ENCODE data around the gene BSPRY.

BSPRY gene

GRCh38 chr9:113409883-113410206 lies 60.5 kb downstream of the BSPRY start:
- TF ChIP-seq MAX (IDR thresholded peaks at IDR 0.05) (no peak), TEAD4 (IDR thresholded peaks at IDR 0.05) (no peak), TCF12 (IDR thresholded peaks at IDR 0.05; ENCODE audit: low read depth) (no peak; the same call in 1 of the 2 replicates), RAD21 (IDR thresholded peaks at IDR 0.05; ENCODE audit: low read depth) (no peak), YY1 (IDR thresholded peaks at IDR 0.05; ENCODE audit: low read depth) (no peak), REST (IDR thresholded peaks at IDR 0.05; ENCODE audit: low read depth) (no peak), USF1 (IDR thresholded peaks at IDR 0.05) (no peak), CEBPB (IDR thresholded peaks at IDR 0.05) (no peak), CREB1 (IDR thresholded peaks at IDR 0.05; ENCODE audit: low read depth) (no peak), NFIC (IDR thresholded peaks at IDR 0.05) (no peak; the same call in 1 of the 2 replicates), FOXM1 (IDR thresholded peaks at IDR 0.05; ENCODE audit: borderline replicate concordance, low read depth) (no peak), ZBTB7A (IDR thresholded peaks at IDR 0.05; ENCODE audit: low read depth) (no peak)

GRCh38 chr9:113410207-113410864 lies 61.0 kb downstream of the BSPRY start, which contains the start of the genes C9orf43 and POLE3:
C9orf43 (plus strand) TSS chr9:113410747; CDS start chr9:113413494, 2,747 bp downstream.
POLE3 (minus strand) TSS chr9:113410675; CDS start chr9:113410293, 382 bp downstream.
- peak; percentile 67 for TF ChIP-seq TAF1 (IDR thresholded peaks at IDR 0.05; ENCODE audit: low read depth)
- no peak for TF ChIP-seq REST (IDR thresholded peaks at IDR 0.05; ENCODE audit: low read depth)
- TF ChIP-seq CREB1 (IDR thresholded peaks at IDR 0.05; ENCODE audit: low read depth), result no peak; the same call in 1 of the 2 replicates
- no peak; the same call in 1 of the 2 replicates for TF ChIP-seq FOXM1 (IDR thresholded peaks at IDR 0.05; ENCODE audit: borderline replicate concordance, low read depth)
- TF ChIP-seq TEAD4 (IDR thresholded peaks at IDR 0.05), result peak; percentile 37
- 0 out of 2 replicates have a peak, but pooled peaks have one; percentile 16 for TF ChIP-seq NFIC (IDR thresholded peaks at IDR 0.05)
- peak; percentile 94 for TF ChIP-seq EGR1 (IDR thresholded peaks at IDR 0.05)
- no peak; the same call in none of the 2 replicates for TF ChIP-seq TCF12 (IDR thresholded peaks at IDR 0.05; ENCODE audit: low read depth)
- no peak for TF ChIP-seq RAD21 (IDR thresholded peaks at IDR 0.05; ENCODE audit: low read depth)
- TF ChIP-seq MAX (IDR thresholded peaks at IDR 0.05), result peak; percentile 97
- peak; percentile 97 for TF ChIP-seq USF1 (IDR thresholded peaks at IDR 0.05)
- 0 out of 2 replicates have a peak, but pooled peaks have one; percentile 10 for TF ChIP-seq CEBPB (IDR thresholded peaks at IDR 0.05)
- TF ChIP-seq YY1 (IDR thresholded peaks at IDR 0.05; ENCODE audit: low read depth), result peak; percentile 81
- TF ChIP-seq ZBTB7A (IDR thresholded peaks at IDR 0.05; ENCODE audit: low read depth), result 0 out of 2 replicates have a peak, but pooled peaks have one; percentile 27
- TF ChIP-seq EP300 (IDR thresholded peaks at IDR 0.05; ENCODE audit: borderline replicate concordance), result peak; percentile 37; the same call in 1 of the 2 replicates

- TF ChIP-seq TCF12 (IDR thresholded peaks at IDR 0.05; ENCODE audit: low read depth) (no peak), USF1 (IDR thresholded peaks at IDR 0.05) (no peak), EGR1 (IDR thresholded peaks at IDR 0.05) (no peak), ZBTB7A (IDR thresholded peaks at IDR 0.05; ENCODE audit: low read depth) (no peak), CEBPB (IDR thresholded peaks at IDR 0.05) (no peak)
Observed at GRCh38 chr9:113416149-113416721, 66.9 kb downstream of the BSPRY start.

GRCh38 chr9:113417370-113417769 lies 68.0 kb downstream of the BSPRY start:
- TF ChIP-seq CREB1 (IDR thresholded peaks at IDR 0.05; ENCODE audit: low read depth) (no peak), MAX (IDR thresholded peaks at IDR 0.05) (no peak)
